ENCODE results near the gene KMT2D.

Gene KMT2D

DNA sequence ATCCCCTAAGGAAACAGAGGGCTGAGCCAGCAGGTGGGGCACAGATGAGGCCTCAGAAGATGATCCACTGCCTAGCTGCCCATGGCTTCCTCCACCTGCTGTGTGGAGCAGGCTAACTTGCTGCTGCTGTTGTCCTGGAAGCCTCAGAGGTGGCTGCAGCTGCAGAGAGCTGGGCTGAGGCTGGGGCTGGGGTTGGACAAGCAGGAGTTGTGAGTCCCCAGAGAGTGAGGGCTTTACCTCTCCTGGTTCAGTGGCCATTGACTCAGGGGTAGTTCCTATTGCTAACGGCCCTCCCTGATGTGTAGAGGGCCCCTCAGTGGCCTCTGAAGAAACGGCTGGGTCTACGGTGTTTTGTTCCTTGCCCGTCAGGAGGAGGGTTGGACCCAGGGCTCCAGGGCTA lies 28.3 kb downstream of the KMT2D start:
- DNase-seq = no peak

GRCh38 chr12:49031573-49032161 lies 28.9 kb downstream of the KMT2D start:
- DNase-seq = no peak

GRCh38 chr12:49030714-49031572 lies 29.7 kb downstream of the KMT2D start:
- no peak for DNase-seq

- no peak for DNase-seq
These were observed 30.5 kb downstream of the KMT2D start for GRCh38 chr12:49030119-49030518.

DNA sequence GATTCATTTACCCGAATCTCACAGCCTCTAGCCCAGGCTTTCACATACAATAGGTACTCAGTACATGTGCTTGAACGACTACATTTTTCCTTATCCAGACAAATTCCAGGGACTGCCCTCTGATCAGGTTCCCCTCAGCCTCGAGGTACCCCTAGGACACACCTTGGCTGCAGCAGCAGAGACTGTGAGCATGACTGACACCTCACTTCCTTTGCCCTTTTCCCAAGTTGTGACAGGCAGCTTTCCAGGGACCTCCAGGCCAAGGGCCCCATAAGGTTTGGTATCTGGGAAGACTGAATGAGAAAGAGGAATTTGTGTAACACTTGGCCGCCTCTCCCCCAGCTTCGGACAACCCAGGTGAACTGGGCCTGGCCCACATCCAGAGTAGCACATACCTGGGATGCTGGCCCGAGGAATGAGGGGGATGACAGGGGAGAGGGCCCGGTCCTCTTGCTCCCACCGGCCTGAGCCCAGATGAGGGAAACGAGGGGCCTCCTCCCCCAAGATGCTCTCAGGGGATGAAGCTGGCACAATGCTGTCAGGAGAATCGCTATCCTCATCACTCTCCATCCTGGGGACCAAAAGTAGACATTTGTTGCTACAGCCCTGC lies 31.8 kb downstream of the KMT2D start:
- DNase-seq = no peak

GRCh38 chr12:49027846-49028555 lies 32.6 kb downstream of the KMT2D start:
- peak; percentile 63 for DNase-seq

- DNase-seq = no peak
These were observed 33.7 kb downstream of the KMT2D start for GRCh38 chr12:49026678-49027480.

DNA sequence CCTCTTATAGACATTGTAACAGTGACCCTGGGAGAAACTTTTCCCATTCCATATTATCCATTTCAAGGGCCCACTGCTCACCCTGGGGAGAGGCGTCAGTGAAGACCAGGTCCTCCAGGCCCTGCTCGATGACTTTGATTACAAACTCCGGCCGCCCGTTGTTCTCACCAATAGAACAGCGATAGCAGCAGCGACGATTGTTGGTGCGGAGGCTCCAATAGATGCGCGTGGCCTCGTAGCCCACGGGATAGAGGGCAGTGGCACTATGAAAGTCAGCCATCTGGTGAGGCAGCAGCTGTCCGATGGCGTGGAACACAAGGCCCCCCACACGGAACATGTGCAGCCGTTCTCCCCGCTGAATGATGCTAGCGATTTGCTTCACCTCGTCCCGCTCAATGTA lies 34.5 kb downstream of the KMT2D start:
- DNase-seq = no peak

DNA sequence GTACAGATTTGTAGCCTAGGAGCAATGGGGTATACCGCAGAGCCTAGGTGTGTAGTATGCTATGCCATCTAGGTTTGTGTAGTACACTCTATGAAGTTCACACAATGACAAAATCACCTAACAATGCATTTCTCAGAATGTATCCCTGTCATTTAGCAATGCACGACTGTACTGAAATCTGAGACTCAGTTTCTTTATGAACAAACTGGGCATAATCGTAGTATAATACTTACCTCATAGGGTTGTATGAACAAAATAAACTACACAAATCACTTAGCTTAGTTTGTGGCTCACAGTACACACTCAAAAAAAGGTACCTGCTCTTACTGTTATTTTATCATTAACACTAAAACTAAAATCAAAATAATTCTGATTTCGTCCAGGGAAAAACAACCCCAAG lies 35.1 kb downstream of the KMT2D start:
- no peak for DNase-seq

GRCh38 chr12:49024543-49024942 lies 36.1 kb downstream of the KMT2D start:
- DNase-seq = no peak

DNA sequence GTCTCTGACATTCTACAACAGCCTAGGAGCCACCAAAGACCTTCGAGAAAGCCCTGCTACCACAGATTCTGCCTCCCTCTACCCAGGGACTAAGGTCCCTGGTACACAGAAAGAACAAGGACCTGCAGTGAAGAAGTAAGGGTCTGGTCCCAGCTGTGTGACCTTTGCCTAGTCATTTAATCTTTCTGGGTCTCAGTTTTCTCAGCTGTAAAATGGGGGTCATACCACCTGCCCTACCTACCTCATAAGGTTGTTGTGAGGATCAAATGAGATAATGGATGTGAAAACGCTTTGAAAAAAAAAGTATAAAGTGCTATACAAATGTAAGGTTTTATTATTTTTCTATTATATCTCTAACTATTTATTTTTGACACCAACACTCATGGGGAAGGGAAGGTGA lies 36.8 kb downstream of the KMT2D start:
- no peak for DNase-seq

- DNase-seq = no peak
These were observed 37.9 kb downstream of the KMT2D start for GRCh38 chr12:49022558-49023178.

- no peak for DNase-seq
These were observed 39.2 kb downstream of the KMT2D start for GRCh38 chr12:49021292-49021915.

DNA sequence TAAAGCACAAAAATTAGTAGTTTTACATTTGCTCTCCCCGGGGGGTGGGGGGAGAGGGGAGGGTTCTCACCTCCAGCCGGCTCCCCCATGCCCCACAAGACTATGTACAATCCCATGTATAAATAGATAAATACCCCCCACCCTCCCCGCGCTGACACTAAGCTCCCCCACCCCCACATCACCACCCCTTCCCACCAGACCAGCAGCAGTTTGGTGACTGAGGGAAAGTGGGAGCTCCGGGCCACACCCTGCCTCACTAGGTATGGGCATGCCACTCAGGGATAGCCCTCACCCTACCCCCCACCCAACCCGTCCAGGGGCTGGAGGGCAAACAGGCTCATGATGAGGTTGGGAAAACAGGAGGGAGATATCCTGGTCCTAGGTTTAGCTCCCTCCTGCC lies 40.2 kb downstream of the KMT2D start:
- no peak for DNase-seq

DNA sequence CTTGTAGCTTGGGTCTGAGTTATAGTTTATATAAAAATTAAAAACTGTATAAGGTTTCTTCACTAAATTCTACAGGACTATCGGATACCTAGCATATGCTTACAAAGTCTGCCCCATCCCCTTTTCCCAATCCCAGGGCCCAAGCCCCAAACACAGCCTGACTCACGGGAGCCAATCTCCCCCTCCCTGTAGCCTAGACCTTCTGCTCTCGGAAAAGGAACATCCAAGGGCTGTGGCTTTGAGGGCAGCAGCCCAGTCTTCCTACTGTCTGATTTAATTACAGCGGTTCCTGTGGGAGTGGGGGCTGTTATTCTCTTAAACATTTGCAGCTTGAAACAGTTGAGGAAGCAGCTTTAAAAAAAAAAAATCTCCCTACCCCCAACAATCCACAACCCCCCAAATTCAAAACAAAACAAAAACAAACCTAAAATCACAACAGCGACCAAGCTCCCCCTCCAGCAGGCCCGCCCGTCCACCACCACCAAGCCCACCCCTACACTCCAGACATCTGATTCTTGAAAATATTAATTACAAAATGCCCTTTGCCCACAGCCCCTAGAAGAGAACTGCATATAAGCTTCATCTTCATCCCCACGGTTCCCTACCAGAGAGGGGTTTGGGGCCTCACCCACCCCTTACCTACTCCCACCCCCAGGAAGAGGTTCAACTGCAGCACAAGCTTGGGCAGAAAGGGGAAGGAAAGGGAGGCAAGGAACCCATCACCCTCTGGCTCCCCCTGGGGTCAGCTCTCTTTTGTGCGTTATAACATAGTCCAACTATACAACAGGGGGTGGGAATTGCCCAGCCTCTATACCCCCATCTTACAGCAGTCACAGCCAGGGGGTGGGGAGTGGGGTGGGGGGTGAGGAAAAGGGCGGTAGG lies 40.9 kb downstream of the KMT2D start:
- DNase-seq = peak; percentile 68

GRCh38 chr12:49019120-49019430 lies 41.5 kb downstream of the KMT2D start:
- DNase-seq = no peak

DNA sequence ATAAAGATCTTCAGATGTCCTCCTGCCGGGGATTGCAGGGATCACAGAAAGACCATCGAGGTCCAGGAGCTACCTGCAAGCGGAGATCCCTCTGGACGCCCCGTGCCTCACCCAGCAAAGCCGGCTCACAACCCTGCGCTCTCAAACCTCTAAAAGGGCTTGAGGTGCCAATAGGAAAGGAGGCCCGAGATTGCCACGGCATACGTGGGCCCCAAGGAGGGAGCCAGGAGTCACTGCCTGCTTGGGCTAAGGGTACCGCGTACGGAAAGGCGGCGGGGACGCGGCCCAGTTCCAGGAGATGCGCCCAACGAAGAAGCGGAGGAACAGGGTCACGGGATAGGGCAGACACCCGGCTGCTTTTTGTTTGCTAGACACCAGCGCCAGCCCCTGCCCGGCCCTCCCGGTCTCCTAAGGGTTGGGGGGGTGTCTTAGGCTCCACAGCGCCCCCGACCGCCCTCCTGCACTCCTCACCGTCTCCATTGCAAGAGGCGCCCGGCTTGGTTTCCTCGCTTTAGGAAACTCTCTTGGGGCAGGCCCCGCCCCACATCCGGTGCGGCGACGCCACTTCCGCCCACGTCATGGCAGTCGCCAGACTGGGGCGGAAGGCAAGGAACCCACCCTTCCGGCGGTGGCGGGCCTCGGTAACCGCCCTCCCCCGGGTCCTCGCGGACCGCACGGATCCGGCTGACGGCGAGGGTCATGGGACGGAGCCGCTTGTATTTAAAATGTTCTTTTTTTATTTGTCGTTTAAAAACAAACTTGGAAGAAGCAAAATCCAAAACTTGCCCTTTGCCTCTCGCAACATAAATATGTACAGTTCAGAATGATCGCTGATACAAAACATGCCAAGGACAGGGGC lies 42.1 kb downstream of the KMT2D start, which contains the start of gene PRKAG1:
TSS of gene PRKAG1 (minus strand) at position 516 of the 859 bp plus-strand sequence. CDS start at position 480, 36 bp downstream.
- peak; percentile 98 for DNase-seq

- DNase-seq = peak; percentile 68
These were observed 42.7 kb downstream of the KMT2D start for GRCh38 chr12:49017891-49018260.

GRCh38 chr12:49015196-49015595 lies 45.4 kb downstream of the KMT2D start:
- no peak for DNase-seq

- DNase-seq = peak; percentile 21
These were observed 46.0 kb downstream of the KMT2D start for GRCh38 chr12:49014547-49014946.

All from suppressor macrophage treated with lipopolysaccharide for 4 hours (primary cell).